Cardiac muscle cell (in vitro differentiated cells and primary cell): ENCODE data around the gene TRAPPC1. TPM values are rescaled to one million over a fixed set of nuclear protein-coding genes. Genes with fewer than 3 reads are reported as not detected.

Experiments
- DNase-seq, 2 donors: peaks; one replicate each; pipeline versions ENCODE4 v3.0.0 to v3.0.0-alpha.2; 2010 to 2017; ENCODE audit warnings: low read depth in 1 of 2, low spot score in 1 of 2
- H3K27ac ChIP-seq: fragments of 200-600 bp; sonication (generic); 2 replicates; pipeline ENCODE4 v1.5.1; 2016
- H3K27me3 ChIP-seq: fragments of 200-600 bp; sonication (generic); 2 replicates; pipeline ENCODE4 v1.6.0; 2016; ENCODE audit warnings: control low read depth
- H3K36me3 ChIP-seq: fragments of 200-600 bp; sonication (generic); 2 replicates; pipeline ENCODE4 v1.5.1; 2016; ENCODE audit warnings: control low read depth
- H3K4me1 ChIP-seq: fragments of 200-600 bp; sonication (generic); 2 replicates; pipeline ENCODE4 v1.8.1; 2017; ENCODE audit warnings: low read depth, mild to moderate bottlenecking, mixed run types
- H3K4me3 ChIP-seq: fragments of 200-600 bp; sonication (generic); 2 replicates; pipeline ENCODE4 v1.5.1; 2016; ENCODE audit warnings: mild to moderate bottlenecking
- H3K9me3 ChIP-seq: fragments of 200-600 bp; sonication (generic); 2 replicates; pipeline ENCODE4 v1.5.1; 2017; ENCODE audit warnings: low read depth, mild to moderate bottlenecking, control low read depth
- polyA plus RNA-seq: library from polyadenylated mRNA; unstranded; fragments of >200 nt; fragmentation: Nextera tagmentation; extraction: Ambion mirVana; gene quantifications from 2 replicates; pipeline ENCODE4 v1.2.1, GENCODE V29; 2016
- total RNA-seq: library from RNA; depleted of rRNA; stranded (reverse); fragments of >200 nt; gene quantifications from 2 replicates; pipeline ENCODE4 v1.2.3, GENCODE V29; 2016
- TF ChIP-seq, protein P1 (sequence below): IDR thresholded peaks from 2 replicates; pipeline ENCODE4 v1.5.1; 2012; ENCODE audit warnings: low read depth, mild to moderate bottlenecking, low read length

The TRAPPC1 gene
- total and polyA plus RNA-seq, 2 experiments from 2014 or later: 92.0 to 386 TPM

- no peak for DNase-seq
- no peaks in the 10 kb centered on the region for H3K9me3 ChIP-seq
- no peaks in the 10 kb centered on the region for H3K27me3 ChIP-seq
- TF ChIP-seq, protein P1, sequence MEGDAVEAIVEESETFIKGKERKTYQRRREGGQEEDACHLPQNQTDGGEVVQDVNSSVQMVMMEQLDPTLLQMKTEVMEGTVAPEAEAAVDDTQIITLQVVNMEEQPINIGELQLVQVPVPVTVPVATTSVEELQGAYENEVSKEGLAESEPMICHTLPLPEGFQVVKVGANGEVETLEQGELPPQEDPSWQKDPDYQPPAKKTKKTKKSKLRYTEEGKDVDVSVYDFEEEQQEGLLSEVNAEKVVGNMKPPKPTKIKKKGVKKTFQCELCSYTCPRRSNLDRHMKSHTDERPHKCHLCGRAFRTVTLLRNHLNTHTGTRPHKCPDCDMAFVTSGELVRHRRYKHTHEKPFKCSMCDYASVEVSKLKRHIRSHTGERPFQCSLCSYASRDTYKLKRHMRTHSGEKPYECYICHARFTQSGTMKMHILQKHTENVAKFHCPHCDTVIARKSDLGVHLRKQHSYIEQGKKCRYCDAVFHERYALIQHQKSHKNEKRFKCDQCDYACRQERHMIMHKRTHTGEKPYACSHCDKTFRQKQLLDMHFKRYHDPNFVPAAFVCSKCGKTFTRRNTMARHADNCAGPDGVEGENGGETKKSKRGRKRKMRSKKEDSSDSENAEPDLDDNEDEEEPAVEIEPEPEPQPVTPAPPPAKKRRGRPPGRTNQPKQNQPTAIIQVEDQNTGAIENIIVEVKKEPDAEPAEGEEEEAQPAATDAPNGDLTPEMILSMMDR: no peak
- H3K27ac ChIP-seq: no peak overlapping the region
- H3K4me1 ChIP-seq: peaks cover 7% of the 10 kb centered on the region
- no peak overlapping the region for H3K4me3 ChIP-seq
- H3K36me3 ChIP-seq: peaks cover 20% of the 10 kb centered on the region
Observed at GRCh38 chr17:7910711-7911110, 21.0 kb downstream of the TRAPPC1 start.

DNA sequence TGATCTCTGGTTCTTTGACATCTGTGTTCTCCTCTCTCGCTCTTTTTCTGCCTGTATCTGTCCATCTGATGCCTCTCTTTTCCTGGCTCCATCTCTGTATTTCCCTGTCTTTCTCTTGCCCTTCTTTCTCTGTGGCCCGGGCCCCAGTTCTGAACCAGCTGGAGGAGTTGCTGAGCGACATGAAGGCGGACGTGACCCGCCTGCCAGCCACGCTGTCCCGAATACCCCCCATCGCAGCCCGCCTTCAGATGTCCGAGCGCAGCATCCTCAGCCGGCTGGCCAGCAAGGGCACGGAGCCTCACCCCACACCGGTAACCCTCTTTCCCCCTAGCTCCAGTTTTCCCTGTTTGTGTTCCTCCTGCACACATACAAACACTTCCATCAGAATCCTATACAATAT, 21.5 kb downstream of the TRAPPC1 start:
- TF ChIP-seq, protein P1: no peak
- no peaks in the 10 kb centered on the region for H3K9me3 ChIP-seq
- no peak for DNase-seq
- H3K36me3 ChIP-seq: peaks cover 20% of the 10 kb centered on the region
- H3K4me1 ChIP-seq: peaks cover 5% of the 10 kb centered on the region
- no peak overlapping the region for H3K4me3 ChIP-seq
- no peaks in the 10 kb centered on the region for H3K27me3 ChIP-seq
- H3K27ac ChIP-seq: no peak overlapping the region

DNA sequence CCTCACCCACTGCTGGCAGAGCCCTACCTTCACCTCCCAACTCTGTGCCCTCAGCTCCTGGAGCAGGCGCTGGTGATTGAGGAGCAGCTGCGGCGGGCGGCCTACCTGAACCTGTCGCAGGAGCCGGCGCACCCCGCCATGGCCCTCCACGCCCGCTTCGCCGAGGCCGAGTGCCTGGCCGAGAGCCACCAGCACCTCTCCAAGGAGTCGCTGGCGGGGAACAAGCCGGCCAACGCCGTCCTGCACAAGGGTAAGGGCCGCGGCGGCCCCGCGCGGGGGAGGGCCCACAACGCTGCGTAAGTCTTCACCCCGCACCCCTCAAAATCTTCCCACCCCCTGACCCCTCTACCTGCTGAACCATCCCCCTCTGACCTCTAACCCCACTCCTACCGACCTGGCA, 22.7 kb downstream of the TRAPPC1 start:
- no peak overlapping the region for H3K4me3 ChIP-seq
- TF ChIP-seq, protein P1: no peak
- H3K36me3 ChIP-seq: peaks cover 24% of the 10 kb centered on the region
- no peaks in the 10 kb centered on the region for H3K9me3 ChIP-seq
- no peaks in the 10 kb centered on the region for H3K4me1 ChIP-seq
- no peaks in the 10 kb centered on the region for H3K27me3 ChIP-seq
- no peak overlapping the region for H3K27ac ChIP-seq
- no peak for DNase-seq

- Histone ChIP-seq H3K9me3 (no peaks in the 10 kb centered on the region), H3K4me3 (no peak overlapping the region), H3K36me3 (peaks cover 26% of the 10 kb centered on the region), H3K4me1 (no peaks in the 10 kb centered on the region), H3K27ac (no peak overlapping the region), H3K27me3 (no peaks in the 10 kb centered on the region)
- TF ChIP-seq, protein P1: no peak
- DNase-seq: no peak
Observed at GRCh38 chr17:7903154-7904103, 28.3 kb downstream of the TRAPPC1 start.

GRCh38 chr17:7897773-7898172, 34.0 kb downstream of the TRAPPC1 start:
- peak; percentile 29 to 77 for DNase-seq
- no peaks in the 10 kb centered on the region for H3K27me3 ChIP-seq
- no peak overlapping the region for H3K4me3 ChIP-seq
- H3K36me3 ChIP-seq: peaks cover 17% of the 10 kb centered on the region
- no peaks in the 10 kb centered on the region for H3K9me3 ChIP-seq
- H3K4me1 ChIP-seq: no peaks in the 10 kb centered on the region
- H3K27ac ChIP-seq: no peak overlapping the region
- TF ChIP-seq, protein P1: peak; percentile 53
